Neural progenitor cell (in vitro differentiated cells): ENCODE results near the gene RNPS1. TPM values are rescaled to one million over a fixed set of nuclear protein-coding genes. Genes with fewer than 3 reads are reported as not detected.

Experiments used
- DNase-seq: peaks from one replicate; pipeline ENCODE4 v3.0.0-alpha.2; 2016; ENCODE audit warnings: low spot score
- H2AFZ ChIP-seq: fragments of 200-600 bp; sonication (generic); replicated peaks from 2 replicates; pipeline ENCODE4 v1.6.1; 2016; ENCODE audit warnings: antibody characterized with exemption
- H3F3A ChIP-seq: fragments of 200-600 bp; sonication (generic); 2 replicates; pipeline ENCODE4 v1.6.1; 2016; ENCODE audit warnings: antibody characterized with exemption, low read depth
- H3K27ac ChIP-seq: fragments of 200-600 bp; sonication (generic); 2 replicates; pipeline ENCODE4 v1.5.1; 2016; ENCODE audit warnings: mild to moderate bottlenecking
- H3K27me3 ChIP-seq: fragments of 200-600 bp; sonication (generic); 2 replicates; pipeline ENCODE4 v1.6.1; 2016; ENCODE audit warnings: mild to moderate bottlenecking, moderate library complexity
- H3K36me3 ChIP-seq: fragments of 200-600 bp; sonication (generic); 2 replicates; pipeline ENCODE4 v1.5.1; 2016
- H3K4me1 ChIP-seq: fragments of 200-600 bp; sonication (generic); 2 replicates; pipeline ENCODE4 v1.6.1; 2016; ENCODE audit warnings: mixed run types
- H3K4me2 ChIP-seq: fragments of 200-600 bp; sonication (generic); 2 replicates; pipeline ENCODE4 v1.6.1; 2016
- H3K4me3 ChIP-seq: fragments of 200-600 bp; sonication (generic); 2 replicates; pipeline ENCODE4 v1.5.1; 2016
- H3K79me2 ChIP-seq: fragments of 200-600 bp; sonication (generic); 2 replicates; pipeline ENCODE4 v1.6.1; 2016; ENCODE audit warnings: low read depth
- H3K9ac ChIP-seq: fragments of 200-600 bp; sonication (generic); 2 replicates; pipeline ENCODE4 v1.6.1; 2016
- H3K9me3 ChIP-seq: fragments of 200-600 bp; sonication (generic); 2 replicates; pipeline ENCODE4 v1.5.1; 2016; ENCODE audit warnings: low read depth
- H4K20me1 ChIP-seq: fragments of 200-600 bp; sonication (generic); 2 replicates; pipeline ENCODE4 v1.6.1; 2016; ENCODE audit warnings: low read depth
- H3K27ac Mint-ChIP-seq: 3 replicates; pipeline ENCODE4 v1.8.0; 2021; ENCODE audit warnings: mixed read lengths
- H3K27me3 Mint-ChIP-seq: 2 replicates; pipeline ENCODE4 v1.8.0; 2022; ENCODE audit warnings: low read depth, mild to moderate bottlenecking, inconsistent platforms, moderate library complexity, mixed read lengths; ENCODE audit not compliant: insufficient read depth
- H3K36me3 Mint-ChIP-seq: 3 replicates; pipeline ENCODE4 v1.8.0; 2021; ENCODE audit warnings: mixed read lengths
- H3K4me1 Mint-ChIP-seq: 3 replicates; pipeline ENCODE4 v1.8.0; 2021; ENCODE audit warnings: mixed read lengths
- H3K4me3 Mint-ChIP-seq: 3 replicates; pipeline ENCODE4 v1.8.0; 2021; ENCODE audit warnings: mild to moderate bottlenecking, moderate library complexity, mixed read lengths
- H3K9me3 Mint-ChIP-seq: 3 replicates; pipeline ENCODE4 v1.8.0; 2020; ENCODE audit warnings: mixed read lengths
- EZH2 ChIP-seq: fragments of 200-600 bp; sonication (generic); IDR thresholded peaks from 2 replicates; pipeline ENCODE4 v1.6.1; 2017; ENCODE audit warnings: antibody characterized with exemption, mild to moderate bottlenecking, moderate library complexity
- EZH2phosphoT487 ChIP-seq: fragments of 200-600 bp; sonication (generic); IDR thresholded peaks from 2 replicates; pipeline ENCODE4 v1.6.1; 2017; ENCODE audit warnings: antibody characterized with exemption
- total RNA-seq: library from RNA; depleted of rRNA; stranded (reverse); fragments of >200 nt; gene quantifications from 2 replicates; pipeline ENCODE4 v1.2.3, GENCODE V29; 2015; ENCODE audit warnings: low replicate concordance
- TF ChIP-seq, protein P1 (sequence below): fragments of 200-600 bp; sonication (generic); IDR thresholded peaks from 2 replicates; pipeline ENCODE4 v1.5.1; 2017; ENCODE audit warnings: antibody characterized with exemption, mild to moderate bottlenecking

RNPS1 gene
- total RNA-seq, 1 donor from 2014 or later, result 176 TPM

DNA sequence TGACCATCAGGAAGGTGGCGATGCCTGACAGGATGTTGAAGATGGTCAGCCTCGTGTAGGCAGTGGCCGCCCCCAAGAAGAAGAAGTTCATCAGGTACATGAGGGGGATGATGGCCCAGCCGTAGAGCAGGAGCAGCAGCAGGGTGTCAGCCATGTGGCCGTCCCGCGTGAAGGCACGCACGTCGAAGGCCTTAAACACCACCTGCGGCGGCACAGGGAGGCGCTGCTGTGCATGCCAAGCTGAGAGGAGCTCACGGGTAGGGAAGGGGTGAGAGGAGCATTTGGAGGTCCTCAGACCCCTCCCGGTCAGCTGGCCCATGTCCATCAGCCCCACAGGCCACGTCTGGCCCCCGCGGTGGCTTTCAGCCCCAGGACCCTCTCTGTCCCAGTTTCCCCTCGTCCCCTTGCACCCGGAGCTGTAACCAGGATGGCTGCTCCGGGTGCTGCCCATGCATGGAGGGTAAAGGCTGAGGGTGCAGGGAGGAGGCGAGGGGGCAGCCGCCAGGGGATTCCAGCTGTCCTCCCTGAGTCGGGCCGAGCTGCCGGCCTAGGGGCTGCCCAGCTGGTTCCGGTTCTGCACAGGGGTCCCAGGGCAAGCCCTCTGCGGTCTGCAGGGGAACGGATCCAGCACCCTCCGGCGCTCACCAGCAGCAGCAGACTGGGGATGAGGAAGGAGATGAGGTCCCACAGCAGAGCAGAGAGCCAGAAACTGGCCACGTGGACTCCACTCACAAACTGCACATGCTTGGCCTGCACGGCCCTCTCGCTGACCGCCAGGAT is 17.1 kb upstream of the RNPS1 start:
- DNase-seq, result no peak
- no peak overlapping the region for H3K27ac Mint-ChIP-seq
- Histone ChIP-seq H3K27ac (no peak overlapping the region), H3K36me3 (no peaks in the 10 kb centered on the region), H3F3A (no peaks in the 10 kb centered on the region), H3K9ac (no peak overlapping the region), H3K4me3 (no peak overlapping the region), H2AFZ (no peak overlapping the region), H3K4me2 (no peak overlapping the region), H3K27me3 (no peaks in the 10 kb centered on the region), H4K20me1 (no peaks in the 10 kb centered on the region), H3K9me3 (no peaks in the 10 kb centered on the region), H3K79me2 (no peaks in the 10 kb centered on the region), H3K4me1 (no peaks in the 10 kb centered on the region)
- no peaks in the 10 kb centered on the region for H3K4me1 Mint-ChIP-seq
- no peak overlapping the region for H3K4me3 Mint-ChIP-seq
- TF ChIP-seq EZH2phosphoT487, result no peak
- TF ChIP-seq, protein P1, sequence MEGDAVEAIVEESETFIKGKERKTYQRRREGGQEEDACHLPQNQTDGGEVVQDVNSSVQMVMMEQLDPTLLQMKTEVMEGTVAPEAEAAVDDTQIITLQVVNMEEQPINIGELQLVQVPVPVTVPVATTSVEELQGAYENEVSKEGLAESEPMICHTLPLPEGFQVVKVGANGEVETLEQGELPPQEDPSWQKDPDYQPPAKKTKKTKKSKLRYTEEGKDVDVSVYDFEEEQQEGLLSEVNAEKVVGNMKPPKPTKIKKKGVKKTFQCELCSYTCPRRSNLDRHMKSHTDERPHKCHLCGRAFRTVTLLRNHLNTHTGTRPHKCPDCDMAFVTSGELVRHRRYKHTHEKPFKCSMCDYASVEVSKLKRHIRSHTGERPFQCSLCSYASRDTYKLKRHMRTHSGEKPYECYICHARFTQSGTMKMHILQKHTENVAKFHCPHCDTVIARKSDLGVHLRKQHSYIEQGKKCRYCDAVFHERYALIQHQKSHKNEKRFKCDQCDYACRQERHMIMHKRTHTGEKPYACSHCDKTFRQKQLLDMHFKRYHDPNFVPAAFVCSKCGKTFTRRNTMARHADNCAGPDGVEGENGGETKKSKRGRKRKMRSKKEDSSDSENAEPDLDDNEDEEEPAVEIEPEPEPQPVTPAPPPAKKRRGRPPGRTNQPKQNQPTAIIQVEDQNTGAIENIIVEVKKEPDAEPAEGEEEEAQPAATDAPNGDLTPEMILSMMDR, result no peak
- no peak for TF ChIP-seq EZH2
- peaks cover 3% of the 10 kb centered on the region for H3K36me3 Mint-ChIP-seq
- no peaks in the 10 kb centered on the region for H3K9me3 Mint-ChIP-seq
- peaks cover 2% of the 10 kb centered on the region for H3K27me3 Mint-ChIP-seq

DNA sequence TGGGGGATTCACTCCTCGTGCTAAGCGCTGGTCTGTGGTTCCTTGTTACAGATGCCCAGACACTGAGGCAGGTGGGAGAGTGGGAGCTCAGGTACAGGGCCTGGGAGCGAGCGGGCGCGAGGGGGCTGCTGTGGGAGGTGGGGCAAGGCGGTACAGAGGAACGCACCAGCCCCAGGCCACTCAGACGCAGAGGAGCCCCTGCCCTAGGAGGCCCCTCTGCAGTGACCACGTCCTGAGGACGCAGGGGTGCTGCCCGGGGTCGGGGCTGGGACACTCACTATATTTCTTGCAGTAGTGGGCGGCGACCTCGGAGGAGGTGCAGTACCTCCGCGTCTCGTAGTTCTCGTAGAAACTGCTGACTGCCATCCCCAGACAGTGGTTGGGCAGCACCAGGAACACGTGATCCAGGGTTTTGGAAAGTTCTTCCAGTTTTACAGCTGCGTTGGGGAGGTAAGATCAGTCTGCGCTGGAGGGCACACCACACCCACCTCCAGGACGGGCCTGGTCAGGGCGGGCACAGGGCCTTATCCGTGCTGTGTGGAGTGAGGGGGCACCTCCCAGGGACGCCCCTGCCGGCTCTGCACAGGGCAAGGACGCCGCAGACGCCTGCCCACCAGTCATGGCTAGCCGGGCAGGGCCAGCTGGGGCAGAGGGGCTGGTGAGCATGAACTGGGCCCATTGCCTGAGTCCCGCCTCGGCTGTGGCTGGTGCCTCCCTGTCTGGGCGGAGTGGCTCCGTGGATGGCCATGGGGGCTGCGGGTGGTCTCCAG is 16.3 kb upstream of the RNPS1 start:
- no peaks in the 10 kb centered on the region for H3K79me2 ChIP-seq
- TF ChIP-seq EZH2phosphoT487 (no peak), EZH2 (no peak)
- TF ChIP-seq, protein P1, result no peak
- no peaks in the 10 kb centered on the region for H3K9me3 Mint-ChIP-seq
- no peaks in the 10 kb centered on the region for H3K9me3 ChIP-seq
- no peaks in the 10 kb centered on the region for H3K4me1 ChIP-seq
- H3K27ac ChIP-seq, result no peak overlapping the region
- no peaks in the 10 kb centered on the region for H3K36me3 ChIP-seq
- no peaks in the 10 kb centered on the region for H3F3A ChIP-seq
- H3K4me2 ChIP-seq, result no peak overlapping the region
- H3K27ac Mint-ChIP-seq, result no peak overlapping the region
- H2AFZ ChIP-seq, result no peak overlapping the region
- no peak overlapping the region for H3K9ac ChIP-seq
- H3K36me3 Mint-ChIP-seq, result peaks cover 3% of the 10 kb centered on the region
- H3K4me3 ChIP-seq, result no peak overlapping the region
- no peak for DNase-seq
- no peaks in the 10 kb centered on the region for H4K20me1 ChIP-seq
- H3K4me3 Mint-ChIP-seq, result peak overlapping the region; percentile 34
- no peaks in the 10 kb centered on the region for H3K27me3 Mint-ChIP-seq
- no peaks in the 10 kb centered on the region for H3K4me1 Mint-ChIP-seq
- no peaks in the 10 kb centered on the region for H3K27me3 ChIP-seq

DNA sequence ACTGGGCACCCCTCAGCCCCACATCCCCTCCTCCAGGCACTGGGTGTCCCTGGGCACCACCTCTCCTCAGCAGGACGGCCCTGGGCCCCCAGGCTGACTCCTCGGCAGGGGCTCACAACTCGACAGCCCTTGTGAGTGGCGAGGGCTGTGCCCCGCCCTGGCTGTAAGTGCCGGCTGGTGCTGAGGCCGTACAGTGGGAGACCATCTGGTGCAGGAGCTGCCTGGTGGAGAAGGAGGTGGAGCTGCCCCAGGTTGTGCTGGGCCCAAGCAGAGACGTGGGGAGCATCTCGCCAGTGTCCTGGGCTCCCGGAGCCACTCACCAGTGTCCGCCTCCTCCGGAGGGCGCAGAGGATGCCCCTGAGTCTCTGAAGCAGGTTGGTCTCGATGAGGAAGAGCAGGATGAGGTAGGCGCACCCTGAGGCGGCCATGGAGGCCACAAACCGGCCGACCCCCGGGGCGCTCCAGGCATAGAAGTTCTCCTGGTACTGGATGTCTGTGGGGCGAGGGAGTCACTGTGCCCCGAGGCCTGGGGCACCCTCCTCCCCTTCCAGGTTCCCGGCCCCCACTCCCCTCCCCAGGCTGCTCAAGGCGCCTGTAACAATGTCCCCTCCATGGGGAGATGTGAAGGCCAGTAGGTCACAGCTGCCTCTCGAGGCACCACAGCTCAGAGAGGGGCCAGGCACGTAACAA is 15.1 kb upstream of the RNPS1 start:
- Histone ChIP-seq H3K27me3 (no peaks in the 10 kb centered on the region), H3F3A (no peaks in the 10 kb centered on the region), H3K9ac (no peak overlapping the region), H3K36me3 (no peaks in the 10 kb centered on the region), H3K4me3 (no peak overlapping the region), H3K4me1 (no peaks in the 10 kb centered on the region), H3K79me2 (no peaks in the 10 kb centered on the region), H3K9me3 (no peaks in the 10 kb centered on the region), H2AFZ (no peak overlapping the region), H3K27ac (no peak overlapping the region), H4K20me1 (no peaks in the 10 kb centered on the region), H3K4me2 (no peak overlapping the region)
- H3K4me1 Mint-ChIP-seq, result no peaks in the 10 kb centered on the region
- peaks cover 3% of the 10 kb centered on the region for H3K36me3 Mint-ChIP-seq
- TF ChIP-seq EZH2phosphoT487 (no peak), EZH2 (no peak)
- TF ChIP-seq, protein P1, result no peak
- no peak for DNase-seq
- H3K4me3 Mint-ChIP-seq, result no peak overlapping the region
- no peak overlapping the region for H3K27ac Mint-ChIP-seq
- H3K27me3 Mint-ChIP-seq, result no peaks in the 10 kb centered on the region
- no peaks in the 10 kb centered on the region for H3K9me3 Mint-ChIP-seq
